NCI-H2196 (cell line): ENCODE data around the gene ADAMTS8.

Experiments
- DNase-seq: peaks from one replicate; lab custom pipeline; 2025; ENCODE audit not compliant: unreplicated experiment; lab: John Stamatoyannopoulos, UW

The ADAMTS8 gene

DNA sequence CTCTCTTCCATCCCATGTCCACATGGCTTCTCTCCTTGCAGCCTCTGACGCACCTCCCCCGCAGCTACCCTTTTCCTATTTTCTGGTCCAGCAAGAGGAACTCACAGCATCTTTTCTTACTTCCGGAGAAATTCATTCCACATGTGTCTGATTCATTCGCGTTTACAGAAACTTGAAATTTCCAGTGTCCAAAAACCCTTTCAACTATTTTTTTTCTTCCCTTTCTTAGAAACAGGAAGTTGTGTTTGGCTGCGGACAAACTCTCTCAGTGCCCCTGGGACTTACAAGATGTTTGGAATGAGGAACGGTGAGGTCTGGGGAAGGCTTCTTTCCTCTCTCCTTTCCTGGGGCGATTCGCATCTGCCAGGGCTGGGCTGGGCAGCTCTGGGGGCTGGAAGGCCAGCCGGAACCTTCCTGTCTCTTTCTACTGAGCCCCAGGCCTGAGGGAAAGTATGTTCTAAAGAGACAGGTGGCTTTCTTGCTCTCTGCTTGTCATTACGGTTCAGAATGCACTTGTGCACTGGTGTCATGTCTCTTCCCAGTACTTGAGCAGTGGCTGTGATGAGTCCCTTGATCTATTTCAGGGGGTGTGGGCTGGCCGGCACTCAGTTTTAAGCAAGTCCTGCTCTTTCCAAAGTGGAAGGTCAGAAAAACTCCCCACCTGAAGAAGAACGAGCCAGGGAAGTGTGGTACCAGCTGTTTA lies 27.5 kb downstream of the ADAMTS8 start:
- no peak for DNase-seq

DNA sequence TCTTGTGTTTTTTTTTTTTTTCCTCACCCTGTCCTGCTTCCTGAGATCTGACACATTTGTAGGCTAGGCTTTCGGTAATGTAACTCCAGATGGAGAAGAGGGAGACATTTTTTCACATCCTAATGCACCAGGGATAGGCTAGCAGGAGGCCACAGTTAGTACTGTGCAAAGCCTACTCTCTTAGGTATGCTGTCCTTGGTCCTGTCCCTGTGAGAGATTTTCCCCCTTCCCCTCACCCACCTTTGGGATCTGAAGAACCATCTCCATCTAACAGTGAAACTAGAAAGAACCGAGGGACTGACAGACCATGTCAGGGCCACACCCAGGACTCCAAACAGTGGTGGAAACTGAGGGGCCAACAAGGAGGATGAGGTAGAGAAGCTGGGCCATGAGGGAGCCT lies 29.2 kb downstream of the ADAMTS8 start:
- no peak for DNase-seq

DNA sequence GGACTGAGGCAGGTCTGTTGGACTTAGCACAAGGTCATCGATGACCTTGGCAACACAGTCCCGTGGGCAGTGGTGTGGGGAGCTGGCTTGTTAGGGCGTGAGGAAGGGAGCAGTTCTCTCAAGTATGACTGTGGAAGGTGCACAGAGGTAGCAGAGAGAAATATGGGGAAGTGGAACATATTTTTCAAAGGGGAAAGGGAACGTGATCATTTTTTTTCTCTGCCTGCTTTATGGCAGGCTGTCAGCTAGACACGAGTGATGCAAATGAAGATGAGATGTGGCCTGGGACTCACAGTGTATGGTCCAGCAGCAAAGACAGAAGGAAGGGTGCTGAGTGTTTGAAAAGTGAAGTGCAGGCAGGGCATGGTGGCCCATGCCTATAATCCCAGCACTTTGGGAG lies 30.6 kb downstream of the ADAMTS8 start:
- DNase-seq: no peak

DNA sequence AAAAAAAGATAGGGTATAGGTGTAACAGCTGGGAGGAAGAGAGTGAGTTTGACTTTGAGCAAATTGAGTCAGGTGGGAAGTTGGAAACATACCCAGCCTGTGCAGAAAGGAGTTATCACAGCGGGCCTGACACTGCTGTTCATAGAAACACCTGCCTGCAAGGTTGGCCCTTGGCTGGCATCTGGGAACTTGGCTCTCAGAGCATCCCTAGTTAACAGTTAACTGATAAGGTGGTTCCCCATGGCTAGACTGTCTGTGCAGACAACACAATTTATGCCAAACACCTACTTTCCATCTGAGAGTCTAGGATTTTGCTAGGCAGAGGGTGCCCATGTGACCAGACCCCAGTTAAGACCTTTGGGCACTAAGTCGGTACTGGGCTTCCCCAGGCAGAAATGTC lies 31.4 kb downstream of the ADAMTS8 start:
- DNase-seq: no peak

DNA sequence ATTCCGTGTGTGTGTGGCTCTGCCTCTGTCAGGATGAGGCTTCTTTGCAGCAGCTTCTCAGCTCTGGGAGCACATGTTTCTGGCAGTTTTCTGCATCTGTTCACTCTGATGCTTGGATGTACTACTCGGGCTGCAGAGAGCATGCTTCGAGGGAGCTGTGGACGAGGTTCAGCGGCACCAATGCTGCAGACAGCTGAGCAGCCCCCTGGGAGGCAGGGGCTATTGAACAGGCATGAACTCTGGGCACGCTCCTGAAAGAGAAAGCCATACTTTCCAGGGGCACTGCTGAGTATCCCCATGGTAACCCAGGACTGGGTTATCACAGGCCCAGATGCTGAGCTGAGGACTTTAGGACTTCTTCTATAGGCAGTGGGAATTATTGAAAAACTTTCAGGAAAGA lies 33.8 kb downstream of the ADAMTS8 start:
- no peak for DNase-seq

DNA sequence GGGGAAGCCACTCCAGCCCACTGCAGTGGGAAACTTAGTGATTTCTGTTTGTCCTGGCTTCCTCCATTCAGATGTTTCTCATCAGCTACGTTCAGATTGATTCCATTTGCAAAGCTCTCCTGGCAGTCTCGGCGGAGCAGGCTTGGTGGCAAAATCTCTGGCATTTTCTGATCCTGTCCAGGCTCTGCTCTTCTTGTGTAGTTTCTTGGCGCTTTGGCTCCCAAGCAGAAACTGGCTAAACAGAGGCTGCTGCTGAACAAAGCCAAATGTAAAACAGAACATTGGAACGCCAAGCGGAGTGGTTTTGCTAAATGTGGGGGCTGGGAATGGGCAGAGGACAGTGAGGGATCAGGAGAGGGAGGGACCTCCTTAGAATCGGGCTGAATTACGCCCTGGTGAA lies 36.7 kb downstream of the ADAMTS8 start:
- no peak for DNase-seq

DNA sequence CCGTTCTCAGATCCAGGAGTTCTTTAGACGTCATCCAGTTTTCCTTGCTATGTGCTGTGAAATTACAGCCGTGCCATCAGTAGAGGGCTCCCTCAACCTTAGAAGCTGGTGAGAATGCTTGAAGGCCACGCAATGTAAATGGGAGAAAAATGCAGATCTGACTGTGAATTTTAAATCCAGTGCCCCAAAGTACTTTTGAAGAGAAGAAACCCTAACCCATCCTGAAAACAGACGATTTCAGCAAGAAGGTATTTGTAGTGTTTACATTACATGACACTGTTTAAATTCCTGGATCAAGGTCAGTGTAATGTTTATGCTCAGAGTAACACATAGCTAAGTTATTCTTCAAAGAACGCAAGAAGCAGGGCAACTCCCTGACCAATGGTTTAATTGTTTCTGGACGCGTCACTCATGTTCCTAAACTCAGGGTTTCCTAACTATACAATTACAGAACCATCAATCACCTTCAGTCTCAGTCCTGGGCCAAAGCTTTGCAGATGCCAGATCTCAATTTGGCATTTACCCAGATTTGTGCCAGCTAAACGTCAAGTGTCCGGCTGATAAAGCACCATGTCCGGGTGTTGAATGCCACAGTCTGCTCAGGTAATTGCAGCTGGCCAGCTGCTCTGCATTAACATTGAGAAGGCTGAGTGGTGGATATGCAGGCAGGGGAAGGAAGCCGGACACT lies 38.2 kb downstream of the ADAMTS8 start:
- peak; percentile 40 for DNase-seq

DNA sequence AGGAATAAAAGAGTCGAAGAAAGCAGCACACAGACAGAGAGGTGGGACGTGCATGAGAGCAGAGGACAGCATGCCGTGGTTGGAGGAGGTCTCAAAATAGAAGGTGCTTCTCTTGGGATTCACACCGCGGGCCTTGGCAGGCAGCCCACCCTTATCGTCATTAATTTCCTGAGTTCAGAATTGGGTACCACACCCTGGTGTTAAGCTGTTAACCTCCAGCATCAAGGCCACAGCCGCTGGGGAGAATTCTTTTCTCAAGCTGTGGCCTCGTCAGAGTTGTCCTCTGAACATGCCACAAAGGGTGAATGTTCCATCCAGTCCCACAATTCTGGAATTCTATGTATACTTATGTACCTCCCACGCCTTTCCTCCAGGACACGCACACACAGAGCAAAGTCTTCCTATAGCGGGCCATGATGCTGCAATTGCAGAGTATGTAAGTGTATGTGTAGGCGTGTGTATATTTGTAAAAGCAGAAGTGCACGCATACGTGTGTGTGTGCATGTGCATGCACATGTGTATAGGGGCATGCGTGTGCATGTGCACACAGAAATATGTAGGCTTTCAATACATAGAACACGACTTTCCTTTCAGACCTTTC lies 39.0 kb downstream of the ADAMTS8 start:
- no peak for DNase-seq

DNA sequence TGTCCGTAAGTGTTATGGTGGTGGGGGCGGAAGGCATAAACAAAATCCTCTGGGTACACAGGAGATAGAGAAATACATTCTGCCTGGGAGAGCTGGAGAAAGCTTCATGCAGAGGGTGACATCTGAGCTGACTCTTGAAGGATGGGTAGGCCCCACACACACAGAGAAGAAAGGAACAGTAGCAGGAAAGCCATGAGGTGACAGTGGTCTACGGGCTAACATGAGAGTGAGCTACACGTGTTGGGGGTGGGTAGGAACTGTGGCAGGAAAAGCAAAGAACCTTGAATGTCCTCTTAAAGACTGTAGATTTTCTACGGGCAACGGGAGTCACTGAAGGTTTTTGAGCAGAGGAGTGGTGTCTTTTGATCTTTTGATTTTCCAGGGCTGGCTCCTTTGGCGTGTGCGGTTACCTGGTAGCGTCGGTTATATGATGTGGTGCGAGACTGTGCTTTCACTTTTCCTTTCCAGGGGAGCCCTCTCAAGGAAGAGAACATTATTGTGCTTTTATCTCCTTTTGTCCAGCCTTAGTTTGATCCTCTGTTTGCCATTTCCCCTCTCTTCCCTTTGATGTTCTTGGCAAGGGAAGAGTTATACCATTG lies 39.7 kb downstream of the ADAMTS8 start:
- DNase-seq: no peak

DNA sequence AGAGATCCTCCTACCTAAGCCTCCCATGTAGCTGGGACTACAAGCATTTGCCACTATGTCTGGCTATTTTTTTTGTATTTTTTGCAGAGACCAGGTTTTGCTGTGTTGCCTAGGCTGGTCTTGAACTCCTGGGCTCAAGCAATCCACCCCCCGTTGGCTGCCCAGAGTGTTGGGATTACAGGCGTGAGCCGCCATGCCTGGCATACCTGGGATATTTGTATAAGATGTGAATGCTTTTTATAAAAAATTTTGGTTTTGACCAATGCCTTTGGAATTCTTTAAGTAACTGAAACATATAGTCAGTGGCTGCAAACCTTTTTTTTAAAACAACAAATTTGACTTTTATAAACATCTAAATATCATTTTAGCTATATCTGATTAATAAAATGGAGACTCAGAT lies 42.4 kb downstream of the ADAMTS8 start:
- DNase-seq: no peak

DNA sequence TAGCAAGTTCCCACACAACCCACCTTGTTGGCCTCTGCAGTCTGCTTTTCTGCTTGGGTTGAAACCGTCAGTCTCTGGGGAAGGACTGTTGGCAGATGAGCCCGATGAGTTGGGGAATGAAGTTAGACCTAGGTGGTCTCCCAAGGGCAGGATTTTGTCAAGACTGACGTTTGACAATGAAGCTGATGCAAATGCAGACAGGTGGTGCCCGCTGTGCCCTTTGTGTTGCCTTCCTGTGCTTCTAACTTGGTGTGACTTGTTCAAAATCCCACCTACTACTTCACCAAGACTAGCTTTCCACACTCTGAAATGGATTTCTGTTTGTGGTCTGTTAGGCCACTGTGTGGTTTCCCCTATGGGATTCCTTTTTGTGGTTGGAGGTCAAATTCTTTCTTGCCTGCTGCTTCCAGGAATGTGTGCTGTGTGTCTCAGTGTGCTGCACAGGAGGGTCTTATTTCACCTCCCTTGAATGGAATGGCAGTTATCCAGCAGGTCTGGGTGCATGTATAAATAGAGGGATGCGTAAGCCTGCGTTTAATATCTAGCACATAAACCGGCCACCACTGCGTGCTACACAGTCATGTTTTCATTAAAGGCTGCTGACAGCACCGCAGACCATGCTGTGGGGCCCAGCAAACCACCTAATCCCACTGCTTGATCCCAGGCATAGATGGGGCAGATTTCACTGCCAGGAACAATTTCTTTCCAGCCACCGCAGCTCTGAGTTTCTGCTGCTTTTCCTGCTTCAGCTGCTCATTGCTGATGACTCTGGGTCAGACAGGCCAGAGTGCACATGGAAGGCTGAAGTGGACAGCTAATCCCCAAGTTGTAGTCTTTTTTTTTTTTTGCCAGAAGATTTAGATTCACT lies 44.8 kb downstream of the ADAMTS8 start:
- no peak for DNase-seq

DNA sequence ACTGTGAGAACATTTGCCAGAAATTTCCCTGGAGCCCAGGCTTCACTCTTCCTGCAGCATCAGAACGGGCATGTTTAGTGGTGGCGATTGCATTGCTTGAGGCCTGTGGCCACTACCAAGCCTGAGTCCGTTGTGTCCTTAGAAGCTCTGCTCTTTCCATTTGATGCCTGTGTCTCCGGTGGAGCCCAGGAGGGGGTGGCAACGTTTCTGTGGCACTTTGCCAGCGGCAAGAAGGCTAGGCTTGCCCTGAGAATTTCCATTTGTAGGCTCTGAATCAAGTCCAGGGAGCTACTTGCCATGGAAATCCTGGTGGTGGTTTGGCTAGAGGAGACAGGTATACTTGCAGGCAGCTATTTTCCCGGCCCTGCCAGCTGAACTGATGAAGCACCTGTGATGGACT lies 47.1 kb downstream of the ADAMTS8 start:
- no peak for DNase-seq

DNA sequence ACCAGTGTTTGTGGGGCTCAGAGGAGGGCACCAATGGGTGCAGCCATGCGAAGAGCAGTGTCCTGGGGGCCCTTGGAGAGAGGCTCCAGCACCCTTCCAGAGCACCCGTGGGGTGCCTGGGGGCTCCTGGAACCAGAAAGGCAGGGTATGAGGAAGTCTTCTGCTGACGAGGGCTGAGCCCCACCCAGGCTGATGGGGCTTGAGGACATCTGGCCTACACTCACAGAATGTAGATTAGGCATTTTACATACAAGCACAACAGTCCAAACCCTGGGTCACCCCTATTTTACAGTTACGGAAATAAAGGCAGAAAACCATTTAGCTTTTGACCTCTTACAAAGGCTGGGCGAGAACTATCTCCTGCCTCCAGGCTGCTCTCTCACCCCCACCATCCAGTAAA lies 47.6 kb downstream of the ADAMTS8 start:
- DNase-seq: no peak

DNA sequence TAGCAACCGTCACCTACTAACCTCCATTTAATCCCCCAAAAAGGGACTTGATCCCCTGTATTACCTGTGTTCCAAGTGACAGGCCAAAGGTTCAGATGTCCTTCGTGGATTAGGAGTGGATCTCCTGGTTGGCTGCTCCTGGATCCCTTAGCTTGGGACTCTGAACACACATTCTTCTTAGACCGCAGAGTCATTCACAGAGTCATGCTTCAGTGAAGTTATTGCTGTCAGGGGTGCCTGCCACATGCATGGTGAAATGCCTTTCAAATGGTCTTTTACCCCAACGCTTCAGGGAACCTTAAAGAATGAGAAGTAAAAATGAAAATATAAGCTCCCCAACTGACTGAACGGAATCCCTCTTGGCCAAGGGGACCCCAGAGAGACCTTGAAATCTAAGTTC lies 49.1 kb downstream of the ADAMTS8 start:
- DNase-seq: no peak

DNA sequence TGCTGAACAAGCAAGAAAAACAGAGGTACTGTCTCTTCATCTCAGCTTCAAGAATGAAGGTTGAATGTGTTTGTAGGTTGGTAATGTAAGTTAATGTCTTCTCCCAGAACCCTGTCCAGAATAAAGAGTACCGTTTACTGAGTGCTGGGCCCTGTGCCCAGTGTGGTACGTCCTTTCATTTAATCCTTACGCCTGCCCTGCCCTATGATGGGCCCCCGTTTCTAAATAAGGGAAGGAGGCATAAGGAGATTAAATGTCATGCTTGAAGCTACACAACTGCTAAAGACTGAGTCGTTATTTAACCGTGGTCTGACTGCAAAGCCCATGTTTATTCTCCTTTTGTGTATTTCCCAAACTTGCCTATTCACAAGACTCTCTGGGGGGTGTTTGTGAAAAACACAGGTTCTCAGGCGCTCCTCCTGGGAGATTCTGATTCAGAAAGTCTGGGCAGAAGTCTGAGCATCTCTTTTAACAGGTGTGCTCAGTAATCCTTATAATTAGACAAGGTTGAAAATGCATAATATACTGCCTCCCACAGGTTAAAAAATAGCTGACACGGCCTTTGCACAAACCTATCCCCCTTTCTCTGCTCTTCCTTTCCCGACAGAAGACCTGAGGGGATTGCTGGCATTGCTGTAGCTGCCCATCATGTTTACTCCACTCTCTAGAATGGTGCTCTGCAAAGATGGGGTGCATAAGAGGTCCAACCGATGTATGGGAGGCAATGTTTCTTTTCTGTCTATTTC lies 57.4 kb downstream of the ADAMTS8 start:
- no peak for DNase-seq

DNA sequence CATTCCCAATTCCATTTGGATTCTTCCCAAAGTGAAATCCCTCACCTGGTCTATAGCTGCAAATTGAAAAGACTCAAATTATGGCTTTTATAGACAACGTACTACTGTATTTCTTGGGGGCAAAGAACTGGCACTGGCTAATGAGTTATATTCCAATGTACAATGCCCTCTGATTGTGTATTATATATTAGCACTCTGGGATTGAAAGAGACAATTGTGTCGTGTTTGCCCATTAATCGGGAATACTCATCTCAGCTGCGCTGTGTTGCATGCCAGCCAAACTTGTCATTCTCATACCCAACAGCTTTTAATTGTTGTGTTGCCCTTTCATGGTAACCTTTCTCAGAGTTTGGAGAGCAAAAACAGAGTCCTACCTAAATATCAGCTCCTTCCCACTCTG lies 58.7 kb downstream of the ADAMTS8 start:
- DNase-seq: no peak

DNA sequence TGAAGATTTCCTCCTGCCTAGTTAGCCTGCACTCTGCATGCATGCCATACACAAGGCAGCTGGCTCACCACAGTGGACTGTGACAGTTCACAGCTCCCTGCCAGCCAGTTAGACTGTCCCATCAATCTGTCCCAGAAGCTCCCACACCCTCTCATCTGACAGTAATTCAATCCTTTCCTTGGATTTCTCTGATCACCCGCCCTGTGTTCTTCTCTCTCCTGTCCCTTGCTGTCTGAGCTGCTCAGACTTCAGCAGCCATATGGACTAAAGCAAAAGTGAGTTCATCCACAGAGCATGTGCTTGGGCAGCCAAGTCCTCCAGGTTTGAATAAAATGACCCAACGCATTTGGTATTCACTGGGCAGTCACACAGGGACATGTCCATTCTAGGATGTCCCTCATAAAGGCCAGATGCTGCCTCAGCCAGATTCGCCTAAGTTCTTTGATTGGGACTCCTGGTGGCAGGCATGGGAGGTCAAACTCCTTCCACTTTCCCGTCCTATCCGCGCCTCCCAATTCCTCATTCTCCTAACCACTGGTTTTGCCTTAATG lies 59.2 kb downstream of the ADAMTS8 start:
- no peak for DNase-seq

DNA sequence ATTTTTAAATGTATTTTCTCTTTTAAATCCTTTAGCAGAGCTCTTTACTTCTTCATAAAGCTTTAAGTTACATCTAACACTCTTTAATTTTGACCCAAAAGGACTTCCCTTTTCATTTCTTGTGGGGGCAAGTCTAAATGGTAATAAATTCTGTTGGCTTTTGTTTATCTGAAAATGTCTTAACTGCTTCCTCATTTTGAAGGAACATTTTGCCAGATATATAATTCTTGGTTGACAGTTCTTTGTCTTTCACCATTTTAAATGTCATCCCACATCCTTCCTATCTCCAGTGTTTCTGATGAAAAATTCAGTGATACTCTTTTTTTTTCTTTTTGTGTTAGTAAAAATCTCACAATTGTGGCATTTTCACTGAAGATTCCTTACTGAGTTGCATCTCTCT lies 69.0 kb downstream of the ADAMTS8 start:
- DNase-seq: no peak

DNA sequence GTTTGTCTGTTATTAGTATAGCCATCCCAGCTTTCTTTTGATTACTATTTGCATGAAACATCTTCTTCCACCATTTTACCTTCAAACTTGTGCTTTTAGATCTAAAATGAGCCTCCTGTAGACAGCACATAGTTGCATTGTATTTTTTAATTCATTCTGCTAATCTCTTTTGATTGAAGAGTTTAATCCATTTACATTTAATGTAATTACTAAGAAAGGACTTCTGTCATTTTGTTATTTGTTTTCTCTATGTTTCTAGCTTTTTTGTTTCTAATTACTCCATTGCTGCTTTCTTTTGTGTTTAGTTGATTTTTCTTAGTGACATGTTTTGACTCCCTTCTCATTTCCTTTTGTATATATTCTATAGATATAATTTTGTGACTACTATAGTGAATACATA lies 70.0 kb downstream of the ADAMTS8 start:
- DNase-seq: no peak
